Urothelium cell line (cell line): ENCODE data around the gene RTN4R.

ENCODE experiments used
- DNase-seq: peaks from one replicate; pipeline ENCODE4 v3.0.0; 2011; ENCODE audit warnings: low spot score, mixed read lengths
- FAIRE-seq: peaks from 2 replicates; lab custom pipeline; 2011; peaks lifted over from hg19 to GRCh38; lab: Jason Lieb, UNC

RTN4R gene

GRCh38 chr22:20231514-20232236 lies 36.4 kb downstream of the RTN4R start:
- DNase-seq (no peak), FAIRE-seq (peak; percentile 9)

GRCh38 chr22:20230777-20231420 lies 37.2 kb downstream of the RTN4R start:
- FAIRE-seq: peak; percentile 32
- DNase-seq: no peak

GRCh38 chr22:20229916-20230775 lies 38.0 kb downstream of the RTN4R start:
- DNase-seq: no peak
- no peak for FAIRE-seq

DNA sequence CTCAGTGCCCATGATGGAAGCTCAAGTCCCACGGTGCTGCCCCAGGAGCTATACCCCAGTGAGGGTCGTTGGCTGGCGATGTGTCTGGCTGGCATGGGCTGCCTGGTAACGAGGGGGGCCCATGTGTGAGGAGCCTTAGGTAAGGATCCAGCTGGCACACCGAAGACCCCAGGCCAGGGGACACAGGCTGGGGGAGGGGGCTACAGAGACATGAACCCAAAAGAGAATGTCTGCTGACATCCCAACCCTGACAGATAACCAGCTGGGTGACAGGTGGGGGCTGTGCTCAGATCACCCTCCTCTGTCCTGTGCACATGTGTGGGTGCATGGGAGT lies 39.2 kb downstream of the RTN4R start:
- FAIRE-seq: no peak

DNA sequence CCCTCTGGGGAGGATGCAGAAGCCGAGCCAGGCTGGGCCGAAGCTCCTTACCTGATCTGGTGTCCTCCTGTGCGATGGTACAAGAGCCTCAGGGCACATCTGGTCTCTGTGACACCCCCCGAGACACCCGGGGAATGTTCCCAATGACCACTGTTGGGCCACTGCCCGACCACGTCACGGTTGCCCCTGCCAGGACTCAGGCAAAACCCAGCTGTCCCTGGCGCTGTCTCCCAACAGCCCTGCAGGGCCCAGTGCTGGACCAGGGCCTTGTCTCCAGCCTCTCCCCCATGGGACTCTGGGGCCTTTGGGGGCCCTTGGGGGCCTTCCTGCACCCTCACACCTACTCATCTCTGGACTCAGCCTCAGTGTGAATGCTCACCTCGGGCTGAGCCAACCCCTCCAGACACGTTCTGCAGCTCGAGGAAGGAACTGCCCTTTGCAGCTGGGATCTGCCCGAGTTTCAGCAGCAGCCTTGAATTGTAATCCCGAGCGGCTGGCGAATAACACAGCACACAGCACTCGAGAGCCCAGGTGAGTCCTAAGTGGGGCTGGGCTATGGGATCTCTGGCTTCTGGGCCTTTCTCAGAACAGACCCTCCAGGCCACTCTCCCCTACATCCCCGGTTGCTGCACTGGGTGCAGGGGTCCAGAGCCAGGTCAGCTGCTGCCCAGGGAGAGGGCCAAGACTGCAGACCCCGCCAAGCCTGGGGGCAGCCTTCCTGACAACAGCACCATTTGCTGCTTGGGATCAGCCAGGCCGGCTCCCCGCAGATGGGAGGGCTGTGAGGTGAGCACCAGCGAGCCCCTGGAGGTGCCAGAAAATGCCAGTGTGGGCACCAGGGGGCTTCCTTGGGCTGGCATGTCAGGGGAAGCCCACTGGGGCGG lies 39.8 kb downstream of the RTN4R start:
- DNase-seq (no peak), FAIRE-seq (no peak)

More for the DNA sequence above, 39.2 kb downstream of the RTN4R start:
- DNase-seq: no peak

GRCh38 chr22:20227363-20227762 lies 40.8 kb downstream of the RTN4R start:
- DNase-seq (no peak), FAIRE-seq (no peak)

DNA sequence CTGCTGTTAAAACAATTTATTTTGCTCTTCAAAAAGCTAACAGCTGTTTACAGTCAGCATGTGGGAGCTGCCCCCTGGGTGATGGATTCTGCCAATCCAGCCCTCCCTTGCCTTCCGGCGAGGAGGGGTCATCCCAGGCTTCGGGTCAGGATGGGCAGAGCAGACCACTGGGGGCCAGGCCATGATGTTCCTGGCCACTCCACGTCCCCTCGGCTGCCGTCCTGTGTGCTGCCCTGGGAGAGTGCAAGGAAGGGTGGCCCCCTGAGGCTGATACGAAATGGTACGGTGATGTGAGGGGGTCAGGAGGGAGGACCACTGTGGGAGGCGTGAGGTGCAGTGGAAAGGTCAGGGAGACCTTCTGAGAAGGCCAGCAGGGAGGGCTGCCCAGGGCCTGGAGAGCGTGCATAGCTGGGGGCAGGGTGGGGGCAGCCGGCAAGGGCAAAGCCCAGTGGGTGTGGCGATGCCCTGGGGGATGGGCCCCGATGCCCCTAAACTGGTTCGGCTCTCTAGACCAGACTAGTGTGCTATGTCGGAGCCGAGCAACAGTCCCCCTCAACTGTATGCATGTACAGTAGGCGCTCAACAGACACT lies 41.3 kb downstream of the RTN4R start:
- no peak for DNase-seq
- peak; percentile 77 for FAIRE-seq

DNA sequence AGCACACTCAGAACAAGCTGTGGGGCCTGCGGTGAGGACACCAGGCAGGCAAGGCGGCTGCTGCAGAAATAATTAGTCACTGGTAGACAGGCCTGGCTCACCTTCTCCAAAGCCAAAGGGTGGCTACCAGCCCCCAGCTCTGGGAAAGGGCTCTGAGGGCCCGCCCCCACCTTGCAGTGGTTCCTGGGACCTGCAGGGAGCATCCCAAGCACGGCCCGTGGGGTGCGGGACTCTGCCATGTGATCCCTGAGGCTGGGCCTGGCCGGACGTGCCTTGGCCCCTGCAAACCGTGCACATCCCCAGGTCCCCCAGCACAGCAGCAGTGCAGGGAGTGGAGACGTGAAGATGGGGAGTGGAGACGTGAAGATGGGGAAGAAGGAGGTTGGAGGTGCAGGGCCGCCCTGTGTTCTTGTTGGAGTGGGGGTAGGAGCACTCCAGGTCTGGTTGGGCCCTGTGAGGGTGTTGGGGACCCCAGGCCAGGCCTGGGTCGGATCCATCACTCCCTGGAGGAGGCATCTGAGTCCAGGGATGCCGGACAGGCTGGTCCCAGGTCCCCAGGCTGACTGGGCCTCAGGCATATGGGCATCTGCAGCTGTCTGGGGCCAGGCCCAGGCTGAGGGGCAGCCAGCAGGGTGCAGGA lies 41.9 kb downstream of the RTN4R start:
- no peak for DNase-seq
- no peak for FAIRE-seq

GRCh38 chr22:20225693-20225966 lies 42.5 kb downstream of the RTN4R start:
- FAIRE-seq (no peak), DNase-seq (no peak)

- FAIRE-seq (peak; percentile 100), DNase-seq (no peak)
Observed at GRCh38 chr22:20224917-20225692, 43.0 kb downstream of the RTN4R start.

DNA sequence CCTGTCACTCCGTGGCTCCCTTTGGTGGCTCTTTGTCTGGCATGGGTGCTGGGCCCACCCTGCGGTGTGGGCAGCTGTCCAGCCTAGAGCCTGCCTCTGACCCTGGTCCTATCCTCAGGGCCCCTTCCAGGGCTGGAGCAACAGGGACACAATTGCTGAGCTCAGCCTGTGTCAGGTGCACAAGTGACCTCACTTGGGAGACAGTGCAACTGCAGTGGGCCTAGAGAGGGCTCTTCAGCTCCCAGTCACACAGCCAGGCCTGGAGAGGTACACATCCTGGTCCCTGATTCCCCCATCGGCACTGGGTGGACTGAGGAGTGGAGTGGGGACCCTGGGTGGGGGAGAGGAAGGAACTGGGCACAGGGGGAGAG lies 43.9 kb downstream of the RTN4R start:
- no peak for FAIRE-seq
- no peak for DNase-seq

DNA sequence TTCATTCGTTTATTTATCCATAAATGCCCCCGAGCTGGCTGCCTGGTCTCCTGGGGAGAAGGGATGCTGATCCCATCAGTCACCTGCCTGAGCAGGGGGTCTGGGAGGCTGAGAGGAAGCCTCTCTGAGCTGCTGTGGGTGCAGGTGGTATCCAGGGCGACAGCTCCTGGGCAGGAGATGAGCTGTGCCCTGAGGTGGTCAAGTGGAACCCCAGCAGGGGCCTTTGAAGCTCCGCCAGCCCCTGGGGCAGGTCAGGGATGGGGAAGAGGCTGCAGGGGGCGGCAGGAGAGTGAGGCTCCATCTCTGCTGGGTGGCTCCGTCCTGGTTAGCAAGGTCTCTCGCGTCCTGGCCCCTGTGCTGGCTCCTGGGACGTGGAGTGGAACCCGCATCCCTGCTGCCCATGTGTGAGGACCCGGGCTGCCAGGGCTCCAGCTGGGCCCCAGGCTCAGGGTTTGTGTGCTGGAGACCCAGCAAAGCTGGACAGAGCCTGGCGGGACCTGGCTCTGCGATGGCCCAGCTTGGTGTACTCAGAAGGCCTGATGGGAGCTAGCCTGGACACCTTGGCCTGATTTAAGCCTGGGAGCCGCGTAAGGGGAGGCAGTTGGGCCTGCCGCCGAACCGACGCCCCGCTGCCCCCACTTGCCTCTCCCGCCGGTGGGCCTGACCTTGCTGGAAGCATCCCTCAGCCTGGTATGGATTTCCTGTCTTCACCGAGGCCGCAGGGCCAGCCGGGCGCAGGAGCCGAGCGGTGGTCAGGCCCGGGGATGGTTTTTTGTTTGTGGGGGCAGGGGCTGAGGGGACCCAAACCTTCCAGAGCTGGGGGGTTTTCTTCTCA lies 44.5 kb downstream of the RTN4R start:
- DNase-seq: no peak

GRCh38 chr22:20222764-20223420 lies 45.2 kb downstream of the RTN4R start:
- no peak for FAIRE-seq

More for the DNA sequence above, 44.5 kb downstream of the RTN4R start:
- FAIRE-seq: no peak

GRCh38 chr22:20221421-20222340 lies 46.4 kb downstream of the RTN4R start:
- no peak for FAIRE-seq
- no peak for DNase-seq

More at GRCh38 chr22:20222764-20223420, 45.2 kb downstream of the RTN4R start:
- no peak for DNase-seq

GRCh38 chr22:20220629-20221026 lies 47.5 kb downstream of the RTN4R start:
- FAIRE-seq: peak; percentile 74
- no peak for DNase-seq

GRCh38 chr22:20219667-20220628 lies 48.2 kb downstream of the RTN4R start:
- no peak for DNase-seq
- no peak for FAIRE-seq
